Esophagus muscularis mucosa (tissue), 4 donors: ENCODE results near the gene TRPM3.

Experiments used
- EP300 ChIP-seq: sonication (generic); formaldehyde crosslinking; IDR thresholded peaks from one replicate; pipeline ENCODE4 v1.6.1; 2017; ENCODE audit warnings: antibody characterized with exemption
- POLR2AphosphoS5 ChIP-seq, 2 donors: sonication (generic); formaldehyde crosslinking; IDR thresholded peaks; one replicate each; pipeline ENCODE4 v1.6.1; 2017; ENCODE audit warnings: antibody characterized with exemption in 2 of 2
- TF ChIP-seq, protein P1 (sequence below), 3 experiments: fragments of 200-600 bp in 2 of 3; fragments of 450-650 bp in 1 of 3; sonication (generic) in 2 of 3; IDR thresholded peaks; one replicate each; pipeline ENCODE4 v1.5.1; 2017 to 2019; ENCODE audit warnings: antibody characterized with exemption in 3 of 3, mild to moderate bottlenecking in 2 of 3, moderate library complexity in 1 of 3

DNA sequence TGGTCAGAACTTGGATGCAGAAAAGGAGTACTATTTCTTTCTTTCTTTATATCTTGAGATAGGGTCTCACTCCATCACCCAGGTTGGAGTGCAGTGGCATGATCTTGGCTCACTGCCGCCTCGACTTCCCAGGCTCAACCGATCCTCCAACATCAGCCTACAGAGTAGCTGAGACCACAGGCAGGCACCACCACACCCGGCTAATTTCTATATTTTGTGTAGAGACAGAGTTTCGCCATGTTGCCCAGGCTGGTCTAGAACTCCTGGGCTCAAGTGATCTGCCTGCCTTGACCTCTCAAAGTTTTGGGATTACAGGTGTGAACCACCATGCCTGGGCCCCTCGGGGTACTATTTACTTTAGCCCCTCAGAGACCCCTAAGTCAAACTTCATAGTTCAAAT lies 323.4 kb downstream of the TRPM3 start:
- TF ChIP-seq, protein P1, sequence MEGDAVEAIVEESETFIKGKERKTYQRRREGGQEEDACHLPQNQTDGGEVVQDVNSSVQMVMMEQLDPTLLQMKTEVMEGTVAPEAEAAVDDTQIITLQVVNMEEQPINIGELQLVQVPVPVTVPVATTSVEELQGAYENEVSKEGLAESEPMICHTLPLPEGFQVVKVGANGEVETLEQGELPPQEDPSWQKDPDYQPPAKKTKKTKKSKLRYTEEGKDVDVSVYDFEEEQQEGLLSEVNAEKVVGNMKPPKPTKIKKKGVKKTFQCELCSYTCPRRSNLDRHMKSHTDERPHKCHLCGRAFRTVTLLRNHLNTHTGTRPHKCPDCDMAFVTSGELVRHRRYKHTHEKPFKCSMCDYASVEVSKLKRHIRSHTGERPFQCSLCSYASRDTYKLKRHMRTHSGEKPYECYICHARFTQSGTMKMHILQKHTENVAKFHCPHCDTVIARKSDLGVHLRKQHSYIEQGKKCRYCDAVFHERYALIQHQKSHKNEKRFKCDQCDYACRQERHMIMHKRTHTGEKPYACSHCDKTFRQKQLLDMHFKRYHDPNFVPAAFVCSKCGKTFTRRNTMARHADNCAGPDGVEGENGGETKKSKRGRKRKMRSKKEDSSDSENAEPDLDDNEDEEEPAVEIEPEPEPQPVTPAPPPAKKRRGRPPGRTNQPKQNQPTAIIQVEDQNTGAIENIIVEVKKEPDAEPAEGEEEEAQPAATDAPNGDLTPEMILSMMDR (IDR thresholded peaks at IDR 0.05): no peak
- TF ChIP-seq EP300: no peak
- TF ChIP-seq POLR2AphosphoS5 (IDR thresholded peaks at IDR 0.05): no peak
